Gastroesophageal sphincter (tissue), 3 donors: Measurements from ENCODE around the gene VCAM1.

Source experiments
- CTCF ChIP-seq, 4 experiments: fragments of 200-600 bp in 2 of 4; fragments of 450-650 bp in 2 of 4; sonication (generic) in 1 of 4; IDR thresholded peaks; one replicate each; pipeline ENCODE4 v1.5.1; 2017 to 2019; ENCODE audit warnings: antibody characterized with exemption in 4 of 4, mild to moderate bottlenecking in 2 of 4, moderate library complexity in 2 of 4
- EP300 ChIP-seq: sonication (generic); formaldehyde crosslinking; IDR thresholded peaks from one replicate; pipeline ENCODE4 v1.6.1; 2017; ENCODE audit warnings: antibody characterized with exemption, mild to moderate bottlenecking
- POLR2A ChIP-seq, 2 donors: fragments of 450-650 bp; IDR thresholded peaks; one replicate each; pipeline ENCODE4 v1.6.1; 2017; ENCODE audit warnings: antibody characterized with exemption in 2 of 2, mild to moderate bottlenecking in 2 of 2, moderate library complexity in 1 of 2

GRCh38 chr1:100703716-100704115 lies 15.8 kb upstream of the VCAM1 start:
- no peak for TF ChIP-seq CTCF (IDR thresholded peaks at IDR 0.05)
- no peak for TF ChIP-seq POLR2A (IDR thresholded peaks at IDR 0.05)
- no peak for TF ChIP-seq EP300
